ENCODE results near the gene ZNF516. TPM values are rescaled to one million over a fixed set of nuclear protein-coding genes. Genes with fewer than 3 reads are reported as not detected.

The ZNF516 gene
- total RNA-seq, 1 experiment from 2014 or later, result 16.6 TPM

DNA sequence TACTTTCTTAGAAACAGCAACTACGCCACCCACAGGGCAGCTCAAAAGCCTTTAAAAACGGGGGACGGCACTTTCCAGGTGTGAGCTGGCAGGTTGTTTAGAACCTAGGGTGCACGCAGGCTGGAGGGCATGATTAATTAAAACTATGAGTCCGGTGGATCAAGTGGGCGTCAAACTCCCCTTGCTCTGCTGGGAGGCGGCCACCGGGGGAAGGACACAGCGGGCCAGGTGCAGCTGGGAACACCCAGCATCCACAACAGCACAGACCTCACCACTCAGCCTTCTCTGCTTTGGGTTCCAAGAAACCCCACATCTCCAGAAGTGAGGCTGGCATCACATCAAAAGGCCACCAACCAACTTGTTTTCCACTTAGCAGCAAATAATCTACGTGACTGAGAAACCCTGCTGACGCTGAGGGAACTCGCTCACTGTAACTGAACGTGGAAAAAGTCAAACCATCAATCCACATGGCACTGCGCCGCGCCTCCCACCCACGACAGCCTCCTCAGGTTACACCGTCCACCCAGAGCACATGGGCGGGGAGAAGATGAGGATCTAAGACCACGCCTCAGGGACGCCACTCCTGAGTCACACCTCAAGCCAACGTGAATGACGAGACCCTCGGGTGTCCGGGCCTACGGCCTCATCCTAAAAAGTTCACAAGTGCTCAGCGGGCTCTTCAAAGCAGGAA lies 118.2 kb downstream of the ZNF516 start:
- in situ Hi-C loops (cut with HindIII; ENCODE audit: low pct_unique_long_range_greater_than_20kb, low sequenced_read_pairs), result no loop called here
- DNase-seq (ENCODE audit: low read depth, low spot score), result no peak

DNA sequence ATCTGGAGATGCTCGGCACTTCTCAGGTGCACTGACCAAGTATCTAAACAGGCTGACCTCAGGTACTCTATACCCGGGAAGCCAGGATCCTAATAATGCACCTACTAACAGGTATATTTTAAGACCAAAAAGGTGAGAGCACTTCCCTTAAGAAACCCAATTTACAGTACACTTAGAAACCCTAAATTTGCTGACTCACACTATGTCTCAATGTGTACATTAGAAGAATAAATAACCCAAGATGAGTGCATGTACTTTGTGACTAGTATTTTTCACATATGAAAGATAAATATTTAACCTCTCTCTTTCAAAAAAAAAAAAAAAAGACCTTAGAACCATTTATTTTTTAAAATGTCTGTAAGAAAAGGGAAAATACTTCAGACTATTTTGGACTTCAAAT lies 118.8 kb downstream of the ZNF516 start:
- in situ Hi-C loops (cut with HindIII; ENCODE audit: low pct_unique_long_range_greater_than_20kb, low sequenced_read_pairs), result no loop called here
- DNase-seq (ENCODE audit: low read depth, low spot score), result no peak

GRCh38 chr18:76374330-76375281 lies 120.4 kb downstream of the ZNF516 start:
- no peak for DNase-seq (ENCODE audit: low read depth, low spot score)
- in situ Hi-C loops (cut with HindIII; ENCODE audit: low pct_unique_long_range_greater_than_20kb, low sequenced_read_pairs), result no loop called here

- DNase-seq (ENCODE audit: low read depth, low spot score), result no peak
- in situ Hi-C loops (cut with HindIII; ENCODE audit: low pct_unique_long_range_greater_than_20kb, low sequenced_read_pairs), result no loop called here
These were observed 121.7 kb downstream of the ZNF516 start for GRCh38 chr18:76373297-76373696.

GRCh38 chr18:76371301-76372203 lies 123.5 kb downstream of the ZNF516 start:
- no peak for DNase-seq (ENCODE audit: low read depth, low spot score)
- in situ Hi-C loops (cut with HindIII; ENCODE audit: low pct_unique_long_range_greater_than_20kb, low sequenced_read_pairs), result no loop called here

GRCh38 chr18:76370686-76371085 lies 124.4 kb downstream of the ZNF516 start:
- in situ Hi-C loops (cut with HindIII; ENCODE audit: low pct_unique_long_range_greater_than_20kb, low sequenced_read_pairs), result no loop called here

GRCh38 chr18:76370201-76370600 lies 124.8 kb downstream of the ZNF516 start:
- DNase-seq (ENCODE audit: low read depth, low spot score), result no peak
- in situ Hi-C loops (cut with HindIII; ENCODE audit: low pct_unique_long_range_greater_than_20kb, low sequenced_read_pairs), result no loop called here

More at GRCh38 chr18:76370686-76371085, 124.4 kb downstream of the ZNF516 start:
- no peak for DNase-seq (ENCODE audit: low read depth, low spot score)

DNA sequence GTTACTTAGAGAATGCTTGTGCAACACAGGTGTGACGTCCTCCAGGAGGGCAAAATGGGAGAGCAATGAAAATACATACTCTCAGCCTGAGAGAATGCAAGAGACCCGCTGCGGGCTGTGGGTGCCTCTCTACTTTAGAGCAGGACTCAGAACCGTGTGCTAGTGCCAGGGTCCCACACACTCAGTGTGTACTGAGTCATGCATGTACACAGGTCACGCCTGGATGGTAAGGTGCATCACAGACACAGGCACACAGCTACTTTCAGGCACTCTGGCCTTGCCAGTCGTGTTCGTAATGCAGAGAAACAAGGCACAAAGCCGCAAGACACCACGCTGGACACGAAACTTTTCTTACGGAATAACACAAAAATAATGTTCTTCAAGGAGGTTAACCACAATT lies 125.3 kb downstream of the ZNF516 start:
- no peak for DNase-seq (ENCODE audit: low read depth, low spot score)
- in situ Hi-C loops (cut with HindIII; ENCODE audit: low pct_unique_long_range_greater_than_20kb, low sequenced_read_pairs), result no loop called here

GRCh38 chr18:76368976-76369375 lies 126.1 kb downstream of the ZNF516 start:
- in situ Hi-C loops (cut with HindIII; ENCODE audit: low pct_unique_long_range_greater_than_20kb, low sequenced_read_pairs), result no loop called here

GRCh38 chr18:76368271-76368670 lies 126.8 kb downstream of the ZNF516 start:
- in situ Hi-C loops (cut with HindIII; ENCODE audit: low pct_unique_long_range_greater_than_20kb, low sequenced_read_pairs), result no loop called here
- DNase-seq (ENCODE audit: low read depth, low spot score), result no peak

More at GRCh38 chr18:76368976-76369375, 126.1 kb downstream of the ZNF516 start:
- no peak for DNase-seq (ENCODE audit: low read depth, low spot score)

DNA sequence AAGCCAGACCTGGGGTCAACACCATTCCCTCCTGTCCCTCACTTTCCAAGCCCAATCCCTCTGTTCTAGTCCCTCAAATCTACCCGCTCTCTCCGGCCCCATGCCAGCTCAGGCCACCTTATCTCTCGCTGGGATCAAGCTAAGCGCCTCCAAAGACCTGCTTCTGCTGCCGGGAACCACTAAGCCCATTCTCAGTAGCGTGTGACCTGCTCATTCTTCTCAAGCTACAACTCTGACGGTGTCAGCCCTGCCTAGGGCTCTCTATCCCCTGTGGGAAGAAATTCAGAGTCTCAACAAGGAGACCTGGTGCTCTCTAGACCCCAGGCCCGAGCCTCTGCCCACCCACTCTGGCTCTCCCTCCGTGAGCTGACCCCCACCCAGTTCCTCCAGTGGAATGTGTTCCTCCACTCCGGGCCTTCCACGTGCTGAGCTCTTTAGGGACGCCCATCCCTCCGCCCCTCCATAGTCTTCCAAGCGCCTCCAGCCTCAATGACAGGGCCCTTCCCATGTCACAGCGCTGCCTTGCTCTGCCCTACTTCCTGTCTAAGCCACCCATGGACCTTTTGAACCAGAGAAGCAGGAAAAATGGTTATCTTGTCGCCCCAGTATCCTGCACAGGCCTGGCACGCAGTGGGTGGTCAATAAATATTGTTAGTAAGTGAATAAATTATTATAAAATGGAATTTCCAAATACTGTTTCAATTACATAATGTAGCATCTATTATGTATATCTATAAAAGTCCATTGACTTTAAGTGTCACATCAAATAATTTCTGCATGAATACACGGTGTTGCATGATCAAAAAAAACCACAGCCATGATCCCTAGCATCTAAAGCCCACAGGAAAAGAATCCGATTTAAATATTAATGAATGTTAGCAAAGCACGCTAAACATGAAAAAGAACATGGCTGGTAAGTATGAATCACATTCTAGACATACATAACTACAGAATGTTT lies 127.6 kb downstream of the ZNF516 start:
- in situ Hi-C loops (cut with HindIII; ENCODE audit: low pct_unique_long_range_greater_than_20kb, low sequenced_read_pairs), result no loop called here
- DNase-seq (ENCODE audit: low read depth, low spot score), result no peak

GRCh38 chr18:76365561-76365960 lies 129.5 kb downstream of the ZNF516 start:
- in situ Hi-C loops (cut with HindIII; ENCODE audit: low pct_unique_long_range_greater_than_20kb, low sequenced_read_pairs), result no loop called here
- no peak for DNase-seq (ENCODE audit: low read depth, low spot score)

DNA sequence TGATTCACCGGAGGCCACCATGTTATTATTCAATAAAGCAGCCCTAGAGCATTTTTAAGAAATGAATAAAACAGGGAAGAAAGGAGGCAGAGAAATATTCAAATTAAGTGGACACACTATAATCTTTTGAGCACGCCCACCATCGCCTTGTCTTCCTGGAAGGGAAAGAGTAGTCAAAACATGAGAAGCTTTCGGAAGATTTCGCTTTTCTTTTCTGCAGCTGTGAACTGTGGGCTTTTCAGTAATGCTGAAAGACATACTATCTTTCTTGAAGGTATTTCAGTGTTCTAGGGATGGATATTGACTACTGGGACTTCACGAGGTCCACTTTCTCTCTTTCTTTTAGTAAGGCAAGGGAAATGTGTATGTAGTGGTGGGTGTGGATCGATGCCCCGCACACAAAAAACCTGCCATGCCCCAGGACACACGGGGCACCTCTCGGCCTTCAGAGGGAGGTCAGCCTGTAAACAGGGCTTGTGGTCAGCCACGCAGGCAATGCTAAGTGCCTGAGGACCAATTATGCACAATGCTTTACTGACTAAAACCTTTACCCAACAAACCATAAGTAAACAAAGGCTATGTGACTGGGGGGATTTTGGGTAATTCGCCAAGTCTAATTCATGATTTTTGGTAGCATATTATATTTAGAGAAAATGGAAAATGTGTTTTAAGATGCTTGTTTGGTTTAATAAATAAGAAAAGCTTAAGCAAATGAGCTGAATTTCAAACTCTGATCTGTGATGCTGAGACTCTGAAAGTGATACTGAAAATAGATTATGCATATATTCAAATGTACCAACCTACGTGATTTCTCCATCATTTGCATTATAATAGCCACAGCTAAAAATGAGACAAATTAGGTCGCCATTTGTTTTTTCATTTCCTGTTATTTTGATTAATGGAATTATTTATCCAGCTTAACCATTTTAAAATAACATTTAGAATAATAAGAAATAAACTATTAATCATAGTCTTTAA lies 130.5 kb downstream of the ZNF516 start:
- in situ Hi-C loops (cut with HindIII; ENCODE audit: low pct_unique_long_range_greater_than_20kb, low sequenced_read_pairs), result no loop called here
- DNase-seq (ENCODE audit: low read depth, low spot score), result no peak

- DNase-seq (ENCODE audit: low read depth, low spot score), result no peak
- in situ Hi-C loops (cut with HindIII; ENCODE audit: low pct_unique_long_range_greater_than_20kb, low sequenced_read_pairs), result no loop called here
These were observed 131.5 kb downstream of the ZNF516 start for GRCh38 chr18:76363436-76364120.

DNA sequence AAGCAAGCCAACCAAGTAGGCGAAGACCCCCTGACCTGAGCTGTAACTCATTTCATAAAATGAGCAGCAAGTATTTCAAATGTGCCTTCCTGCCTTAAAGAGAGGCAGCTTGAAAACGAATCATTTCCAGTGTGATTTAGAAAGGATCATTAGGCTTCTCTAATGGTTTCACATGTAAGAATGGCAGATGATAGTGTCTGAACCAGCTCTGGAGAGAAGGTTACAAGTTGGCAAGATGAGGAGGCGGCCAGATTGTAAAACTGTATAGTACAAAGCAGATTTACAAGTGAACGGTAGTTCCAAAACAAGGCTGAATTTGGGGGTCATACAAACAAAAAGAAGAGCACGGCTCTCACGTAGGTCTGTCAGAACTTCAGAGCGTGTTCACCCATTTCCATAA lies 132.4 kb downstream of the ZNF516 start:
- no peak for DNase-seq (ENCODE audit: low read depth, low spot score)
- in situ Hi-C loops (cut with HindIII; ENCODE audit: low pct_unique_long_range_greater_than_20kb, low sequenced_read_pairs), result no loop called here
